Activated T-cell treated with anti-CD3 and anti-CD28 coated beads for 1 hour (primary cell): ENCODE data around the gene CDC42SE2.
A peak's percentile ranks its signal among the peaks of the same experiment; 100 is the strongest.
"Not testable (repeated sequence)": the region's sequence is repeated elsewhere in the genome, so short reads cannot be mapped to it uniquely, and the experiment has no call there.

Experiments used
- DNase-seq: peaks from one replicate; pipeline ENCODE4 v3.0.0-alpha.2; 2020; ENCODE audit warnings: low read depth

CDC42SE2 gene

GRCh38 chr5:131250751-131251475 is 12.9 kb upstream of the CDC42SE2 start:
- no peak for DNase-seq

GRCh38 chr5:131252824-131253171 is 11.1 kb upstream of the CDC42SE2 start:
- DNase-seq = peak; percentile 58

- not testable (repeated sequence) for DNase-seq
These were observed 9.8 kb upstream of the CDC42SE2 start for GRCh38 chr5:131254025-131254424.

- DNase-seq = no peak
These were observed 9.1 kb upstream of the CDC42SE2 start for GRCh38 chr5:131254741-131255140.

- DNase-seq = no peak
These were observed 7.4 kb upstream of the CDC42SE2 start for GRCh38 chr5:131256507-131256823.

GRCh38 chr5:131258733-131259132 is 5.1 kb upstream of the CDC42SE2 start:
- DNase-seq = no peak

GRCh38 chr5:131259326-131259725 is 4.5 kb upstream of the CDC42SE2 start:
- no peak for DNase-seq

- DNase-seq = no peak
These were observed 3.0 kb upstream of the CDC42SE2 start for GRCh38 chr5:131260895-131261294.

GRCh38 chr5:131261483-131261882 is 2.4 kb upstream of the CDC42SE2 start:
- no peak for DNase-seq

- DNase-seq = no peak
These were observed 806 bp upstream of the CDC42SE2 start for GRCh38 chr5:131262953-131263541.

GRCh38 chr5:131264451-131265099 is 722 bp downstream of the CDC42SE2 start:
- no peak for DNase-seq

GRCh38 chr5:131265311-131265803 is 1.5 kb downstream of the CDC42SE2 start:
- no peak for DNase-seq

- DNase-seq = no peak
These were observed 2.7 kb downstream of the CDC42SE2 start for GRCh38 chr5:131266370-131267060.

- DNase-seq = no peak
These were observed 5.0 kb downstream of the CDC42SE2 start for GRCh38 chr5:131268758-131269370.

- no peak for DNase-seq
These were observed 7.0 kb downstream of the CDC42SE2 start for GRCh38 chr5:131270809-131271208.

- not testable (repeated sequence) for DNase-seq
These were observed 8.0 kb downstream of the CDC42SE2 start for GRCh38 chr5:131271888-131272287.

- no peak for DNase-seq
These were observed 8.5 kb downstream of the CDC42SE2 start for GRCh38 chr5:131272307-131272706.

- DNase-seq = no peak
These were observed 8.9 kb downstream of the CDC42SE2 start for GRCh38 chr5:131272724-131273123.

- no peak for DNase-seq
These were observed 10.6 kb downstream of the CDC42SE2 start for GRCh38 chr5:131274326-131275063.

GRCh38 chr5:131276072-131276471 is 12.2 kb downstream of the CDC42SE2 start:
- no peak for DNase-seq

- no peak for DNase-seq
These were observed 13.6 kb downstream of the CDC42SE2 start for GRCh38 chr5:131277447-131277846.
